Stimulated activated CD8-positive, alpha-beta memory T cell treated with anti-CD3 and anti-CD28 coated beads, Interleukin-12 subunit alpha, Interleukin-12 subunit beta, amount 100 ng/mL, for 1 hour (primary cell): ENCODE data around the gene B3GAT3.
"Not testable (repeated sequence)": the region's sequence is repeated elsewhere in the genome, so short reads cannot be mapped to it uniquely, and the experiment has no call there.

Experiments
- DNase-seq: peaks from one replicate; pipeline ENCODE4 v3.0.0-alpha.2; 2020; ENCODE audit warnings: low read depth

Gene B3GAT3

DNA sequence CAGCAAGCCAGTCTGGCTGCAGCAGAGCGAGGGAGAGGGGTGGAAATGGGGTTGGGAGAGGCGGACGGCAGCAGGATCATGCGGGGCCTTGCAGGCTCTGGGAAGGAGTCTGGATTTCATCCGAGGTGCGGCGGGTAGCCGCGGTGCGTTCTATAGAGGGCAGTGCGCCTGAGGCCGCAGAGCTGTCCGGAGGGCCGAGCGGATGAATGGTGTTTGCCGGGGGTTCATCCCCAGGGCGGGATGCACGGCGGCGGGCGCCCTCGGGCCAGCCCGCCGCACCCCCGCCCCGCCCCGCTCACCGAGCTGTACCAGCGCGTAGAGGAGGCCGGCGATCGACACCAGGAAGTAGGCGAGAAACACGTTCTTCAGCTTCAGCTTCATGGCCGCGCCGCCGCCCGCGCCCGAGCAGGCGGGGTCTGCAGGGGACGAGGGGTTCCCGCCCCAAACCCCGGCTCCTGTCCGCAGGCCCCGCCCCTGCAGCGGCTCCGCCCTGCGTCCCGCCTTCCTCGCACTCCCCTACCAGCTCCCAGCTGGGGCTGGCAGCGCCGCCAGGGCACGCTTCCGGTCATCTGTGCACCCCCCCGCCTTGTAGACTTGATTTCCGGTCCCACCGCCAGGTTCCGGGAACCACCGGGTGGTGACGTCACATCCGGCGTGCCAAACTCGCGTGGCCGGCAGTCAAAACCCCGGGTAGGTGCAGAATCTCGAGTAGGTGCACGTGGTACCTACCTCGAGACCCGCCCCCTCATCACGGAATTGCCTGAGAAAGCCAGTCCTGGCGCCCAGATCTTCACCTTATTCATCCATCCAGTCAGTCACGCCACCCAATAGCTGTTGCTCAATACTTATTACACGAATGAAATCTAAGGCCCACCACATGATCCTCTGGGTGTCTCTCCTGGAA lies at the start of gene B3GAT3:
Gene B3GAT3, minus strand, starts transcription at position 420 of the 904 bp plus-strand sequence. Its CDS starts 39 bp downstream, at position 381.
- DNase-seq = peak; percentile 94

DNA sequence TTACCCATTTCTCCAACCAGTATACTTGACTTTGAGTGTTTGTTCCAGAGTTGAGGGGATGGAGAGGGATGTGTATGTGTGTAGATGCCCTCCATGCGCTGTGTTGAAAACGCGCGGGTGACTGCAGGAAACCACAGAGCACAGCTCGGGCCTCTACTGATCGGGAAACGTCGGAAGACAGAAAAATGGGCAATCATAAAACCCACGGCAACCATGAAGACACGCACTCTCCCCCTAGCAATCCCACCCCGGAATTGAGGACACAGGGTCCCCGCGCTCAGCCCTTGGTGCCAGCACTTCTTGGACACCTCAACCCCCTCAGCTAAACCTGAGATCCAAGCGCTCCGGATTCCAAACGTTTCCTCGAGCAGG lies 49.4 kb upstream of the B3GAT3 start:
- DNase-seq = no peak

DNA sequence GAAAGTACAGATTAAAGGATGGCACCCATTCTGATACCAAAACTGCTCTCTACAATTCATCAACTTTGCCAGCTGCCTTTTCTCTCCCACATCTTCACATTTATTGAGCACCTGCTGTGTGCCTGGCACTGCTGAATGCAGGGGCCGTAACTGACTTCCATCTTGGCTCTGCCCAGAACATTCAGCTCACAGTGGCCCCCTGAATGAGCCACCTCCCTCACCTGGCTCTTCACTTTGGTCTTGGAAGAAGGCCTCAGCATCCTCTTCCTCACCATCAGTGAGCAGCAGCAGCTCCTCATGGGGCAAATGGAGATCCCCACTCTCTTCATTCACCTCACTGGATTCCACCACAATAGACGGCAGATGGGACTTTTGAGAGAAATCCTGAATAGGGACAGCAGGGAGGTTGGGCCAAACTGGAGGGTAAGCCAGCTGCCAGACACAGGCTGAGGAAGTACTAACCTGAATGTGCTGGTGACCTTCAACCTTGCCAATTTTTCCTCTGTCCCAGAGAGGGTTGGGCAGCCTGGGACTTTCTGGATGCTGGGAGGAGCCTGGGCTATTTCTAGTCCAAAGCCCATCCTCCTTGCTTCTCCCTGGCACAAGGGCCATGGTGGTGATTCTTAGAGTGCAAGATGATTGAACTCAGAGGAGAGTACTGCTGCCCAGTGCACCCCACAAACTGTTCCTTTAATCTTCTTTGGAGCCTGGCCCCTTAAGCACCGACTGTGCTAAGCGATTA lies 47.8 kb upstream of the B3GAT3 start:
- DNase-seq = no peak

DNA sequence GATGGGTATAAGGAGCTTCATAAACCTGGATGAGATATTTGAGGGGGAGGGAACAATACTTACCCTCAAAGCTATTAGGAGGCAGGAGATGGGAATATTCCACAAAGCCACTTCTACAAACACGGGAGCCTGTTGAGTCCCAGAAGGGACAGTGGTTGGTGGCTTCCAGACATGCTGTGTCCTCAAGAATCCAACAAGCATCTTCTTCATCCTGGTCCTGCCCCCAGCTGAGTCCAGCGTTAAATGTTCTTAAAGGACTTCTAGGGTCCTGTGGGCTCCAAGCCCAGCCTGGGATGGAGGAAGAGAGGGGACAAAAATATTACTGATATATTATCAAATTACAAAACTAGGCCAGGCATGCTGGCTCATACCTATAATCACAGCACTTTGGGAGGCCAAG lies 45.7 kb upstream of the B3GAT3 start:
- DNase-seq = no peak

DNA sequence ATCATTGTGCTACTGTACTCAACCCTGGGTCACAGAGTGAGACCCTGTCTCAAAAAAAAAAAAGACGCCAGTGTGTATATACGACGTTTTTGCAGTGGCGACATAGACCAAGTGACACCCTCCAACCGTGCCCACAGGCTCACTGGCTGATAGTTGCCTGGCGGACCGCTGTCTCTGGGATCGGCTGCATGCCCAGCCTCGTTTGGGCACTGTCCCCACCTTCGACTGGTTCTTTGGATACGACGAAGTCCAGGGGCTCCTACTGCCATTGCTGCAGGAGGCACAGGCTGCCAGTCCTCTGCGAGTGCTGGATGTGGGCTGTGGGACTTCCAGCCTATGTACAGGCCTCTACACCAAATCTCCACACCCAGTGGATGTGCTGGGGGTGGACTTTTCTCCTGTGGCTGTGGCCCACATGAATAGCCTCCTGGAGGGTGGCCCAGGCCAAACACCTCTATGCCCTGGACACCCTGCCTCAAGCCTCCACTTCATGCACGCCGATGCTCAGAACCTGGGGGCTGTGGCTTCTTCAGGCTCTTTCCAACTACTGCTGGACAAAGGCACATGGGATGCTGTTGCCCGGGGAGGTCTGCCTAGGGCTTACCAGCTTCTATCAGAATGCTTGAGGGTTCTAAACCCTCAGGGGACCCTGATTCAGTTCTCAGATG lies 44.6 kb upstream of the B3GAT3 start:
- no peak for DNase-seq

DNA sequence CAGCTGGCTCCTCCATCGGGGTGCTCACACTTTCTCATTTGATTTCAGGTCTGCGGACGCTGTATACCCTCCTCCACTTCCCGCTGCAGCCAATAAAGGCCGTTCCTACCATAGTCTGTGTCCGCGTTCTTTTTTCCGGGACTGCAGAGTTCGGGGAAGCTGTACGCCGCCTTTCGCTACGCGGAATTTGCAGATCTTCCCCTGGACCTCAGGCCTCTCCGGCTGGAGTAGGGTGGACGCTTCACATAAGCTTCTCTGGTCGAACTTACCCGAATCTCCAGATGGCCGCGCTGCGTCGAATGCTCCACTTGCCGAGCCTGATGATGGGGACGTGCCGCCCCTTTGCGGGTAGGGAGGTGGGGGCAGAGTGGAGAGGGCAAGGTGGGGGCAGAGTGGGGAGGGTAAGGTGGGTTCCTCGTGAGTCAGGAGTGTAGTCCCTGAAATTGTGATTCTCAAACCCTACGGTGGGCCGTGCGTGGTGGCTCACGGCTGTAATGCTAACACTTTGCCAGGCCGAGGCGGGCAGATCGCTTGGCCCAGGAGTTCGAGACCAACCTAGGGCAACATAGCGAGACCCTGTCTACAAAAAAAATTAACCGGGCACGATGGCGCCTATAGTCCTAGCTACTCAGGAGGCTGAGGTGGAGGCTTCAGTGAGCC lies 43.9 kb upstream of the B3GAT3 start:
- DNase-seq = peak; percentile 49

DNA sequence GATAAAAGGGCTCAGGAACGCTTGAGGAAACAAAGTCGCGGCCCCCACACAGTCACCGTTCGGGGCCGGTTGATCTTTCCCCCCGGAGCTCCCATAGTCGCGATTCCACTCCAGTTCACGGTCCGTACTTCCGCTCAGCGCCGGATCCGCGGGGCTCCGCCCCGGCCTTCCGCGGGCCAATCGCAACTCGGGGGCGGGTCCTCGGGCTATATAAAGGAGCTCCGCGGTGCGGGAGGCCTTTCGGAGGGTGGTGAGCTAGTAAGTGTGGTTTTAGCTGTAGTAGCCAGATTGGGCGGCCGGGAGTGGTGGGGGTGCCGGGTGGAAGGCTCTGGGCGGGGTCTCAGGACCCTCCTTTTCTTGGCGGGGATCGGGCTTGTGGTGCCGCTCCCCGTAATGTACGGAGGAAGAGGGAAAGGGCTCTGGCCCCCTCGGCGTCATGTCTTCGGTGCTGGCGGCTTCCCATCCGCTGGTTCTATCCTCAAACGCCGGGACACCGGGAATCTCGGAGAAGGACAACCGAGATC lies 43.4 kb upstream of the B3GAT3 start, which contains the start of the genes C11orf98 and CSKMT:
Gene C11orf98, minus strand, starts transcription at position 136 of the 524 bp plus-strand sequence. Its CDS starts 41 bp downstream, at position 95.
Gene CSKMT, plus strand, starts transcription at position 238 of the 524 bp plus-strand sequence. CDS start 568 bp downstream, outside the sequence.
- DNase-seq = peak; percentile 95

DNA sequence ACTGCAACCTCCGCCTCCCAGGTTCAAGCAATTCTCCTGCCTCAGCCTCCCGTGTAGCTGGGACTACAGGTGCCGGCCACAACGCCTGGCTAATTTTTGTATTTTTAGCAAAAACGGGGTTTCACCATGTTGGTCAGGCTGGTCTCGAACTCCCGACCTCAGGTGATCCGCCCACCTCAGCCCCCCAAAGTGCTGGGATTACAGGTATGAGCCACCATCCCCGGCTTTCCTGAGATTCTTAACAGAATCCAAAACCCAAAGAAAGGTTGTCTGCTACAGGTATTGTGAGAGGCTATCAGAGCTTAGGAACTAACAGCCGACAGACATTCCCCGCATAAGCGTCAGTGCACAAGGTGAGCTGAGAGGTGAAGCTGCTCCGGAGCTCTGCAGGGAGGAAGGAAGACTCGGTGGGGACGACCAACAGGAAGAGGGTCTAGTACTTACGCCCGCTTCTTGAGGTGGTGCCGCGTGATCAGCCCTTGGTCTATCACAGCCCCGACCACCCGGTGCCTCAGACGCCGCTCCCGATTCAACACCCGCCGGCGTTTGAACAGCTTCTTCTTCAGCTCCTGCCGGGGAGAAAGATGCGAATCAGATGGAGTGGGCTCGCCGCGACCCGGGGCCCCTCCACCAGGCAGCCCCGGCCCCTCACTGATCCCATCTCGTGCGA lies 42.8 kb upstream of the B3GAT3 start:
- peak; percentile 25 for DNase-seq

DNA sequence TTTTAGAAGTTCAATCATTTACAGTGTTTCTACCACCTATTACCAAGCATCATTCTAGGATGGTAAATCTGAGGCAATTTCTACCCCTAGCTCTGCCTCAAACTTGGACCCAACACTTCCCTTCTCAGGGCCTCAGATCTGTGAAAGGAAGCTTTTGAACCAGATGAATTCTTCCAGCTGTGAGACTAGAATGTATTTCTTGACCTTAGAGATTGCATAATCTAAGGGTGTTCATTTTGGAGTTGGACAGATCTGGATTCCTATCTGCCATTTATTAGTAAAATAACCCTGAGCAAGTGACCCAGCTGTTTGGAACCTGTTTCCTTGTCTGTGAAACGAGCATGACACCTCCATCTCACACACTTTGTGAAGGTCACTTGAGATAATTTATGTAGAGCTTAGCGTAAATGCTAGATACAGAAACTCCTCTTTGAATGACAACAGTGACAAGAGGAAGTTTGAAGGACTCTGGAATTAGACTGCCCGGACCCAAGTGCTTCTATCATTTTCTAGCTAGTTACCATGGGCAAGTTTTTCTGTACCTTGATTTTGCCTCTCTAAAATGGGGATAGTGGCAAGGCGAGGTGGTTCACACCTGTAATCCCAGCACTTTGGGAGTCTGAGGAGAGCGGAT lies 35.1 kb upstream of the B3GAT3 start:
- no peak for DNase-seq

DNA sequence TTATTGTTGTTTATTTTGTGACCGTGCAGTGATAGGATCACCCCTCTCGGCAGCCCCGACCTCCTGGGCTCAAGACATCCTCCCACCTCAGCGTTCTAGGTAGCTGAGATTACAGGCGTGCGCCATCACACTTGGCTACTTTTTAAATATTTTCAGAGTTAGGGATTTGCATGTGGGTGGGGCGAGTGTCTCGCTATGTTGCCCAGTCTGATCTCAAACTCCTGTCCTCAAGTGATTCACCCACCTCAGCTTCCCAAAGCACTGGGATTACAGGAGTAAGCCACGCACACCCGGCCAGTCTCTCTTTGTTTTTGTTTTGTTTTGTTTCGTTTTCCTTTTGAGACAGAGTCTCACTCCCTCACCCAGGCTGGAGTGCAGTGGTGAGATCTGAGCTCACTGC lies 32.5 kb upstream of the B3GAT3 start:
- no peak for DNase-seq

DNA sequence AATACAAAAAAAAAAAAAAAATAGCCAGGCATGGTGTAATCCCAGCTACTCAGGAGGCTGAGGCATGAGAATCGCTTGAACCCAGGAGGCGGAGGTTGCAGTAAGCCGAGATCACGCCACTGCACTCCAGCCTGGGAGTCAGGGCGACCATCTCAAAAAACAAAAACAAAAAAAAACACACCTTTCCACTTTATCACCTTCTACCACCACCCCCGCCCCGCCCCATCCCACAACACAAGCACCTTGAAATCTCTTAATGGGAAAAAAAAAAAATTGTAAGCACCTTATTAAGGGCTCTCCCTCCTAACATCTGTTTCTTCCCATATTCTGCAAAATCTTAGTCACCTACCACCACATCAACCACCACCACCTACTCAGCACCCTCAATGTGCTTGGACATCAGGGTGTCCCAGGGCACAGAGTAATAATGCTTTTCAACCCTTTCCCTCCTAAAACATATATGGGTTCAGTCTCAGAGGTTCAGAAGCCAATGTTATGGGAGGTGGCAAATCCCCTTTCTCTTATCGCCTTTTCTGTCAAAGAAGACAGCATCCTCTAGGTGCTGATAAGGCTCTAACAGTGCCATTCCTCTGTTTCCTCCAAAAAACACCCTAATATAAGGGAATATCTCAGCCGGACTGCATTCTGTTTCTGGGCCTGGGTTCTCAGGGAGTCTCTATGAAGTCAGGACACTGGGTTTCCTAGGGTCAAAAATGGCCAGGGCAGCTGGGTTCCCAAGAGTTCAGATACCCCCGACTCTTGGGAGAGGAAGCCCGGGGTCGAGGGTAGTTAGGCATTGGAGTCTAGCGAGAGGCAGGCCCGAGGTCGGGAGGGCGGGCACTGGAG lies 30.6 kb upstream of the B3GAT3 start:
- no peak for DNase-seq

DNA sequence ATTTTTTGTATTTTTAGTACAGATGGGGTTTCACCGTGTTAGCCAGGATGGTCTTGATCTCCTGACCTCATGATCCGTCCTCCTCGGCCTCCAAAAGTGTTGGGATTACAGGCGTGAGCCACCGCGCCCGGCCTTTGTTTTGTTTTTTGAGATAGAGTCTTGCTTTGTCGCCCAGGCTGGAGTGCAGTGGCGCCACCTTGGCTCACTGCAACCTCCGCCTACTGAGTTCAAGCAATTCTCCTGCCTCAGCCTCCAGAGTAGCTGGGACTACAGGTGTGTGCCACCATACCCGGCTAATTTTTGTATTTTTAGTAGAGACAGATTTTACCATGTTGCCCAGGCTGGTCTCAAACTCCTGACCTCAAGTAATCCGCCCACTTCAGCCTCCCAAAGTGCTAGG lies 28.5 kb upstream of the B3GAT3 start:
- not testable (repeated sequence) for DNase-seq

DNA sequence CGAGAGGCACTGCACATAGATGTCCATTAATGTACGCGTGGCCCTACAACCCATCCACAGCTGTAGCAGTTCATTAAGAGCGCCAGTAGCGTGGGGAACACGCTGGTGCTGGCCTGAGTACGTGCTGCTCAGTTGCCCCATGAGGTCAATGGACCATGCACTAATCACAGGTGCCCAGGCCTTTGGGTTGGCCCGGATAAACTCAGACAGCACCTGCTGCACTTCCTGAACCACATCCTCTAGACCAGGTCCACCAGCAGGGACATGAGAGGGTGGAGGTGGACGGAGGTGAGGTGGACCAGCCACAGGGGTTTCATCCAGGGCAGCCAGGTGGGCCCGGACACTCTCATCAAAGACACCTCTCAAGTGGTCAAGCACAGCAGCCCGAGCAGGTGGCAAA lies 27.7 kb upstream of the B3GAT3 start:
- DNase-seq = no peak

DNA sequence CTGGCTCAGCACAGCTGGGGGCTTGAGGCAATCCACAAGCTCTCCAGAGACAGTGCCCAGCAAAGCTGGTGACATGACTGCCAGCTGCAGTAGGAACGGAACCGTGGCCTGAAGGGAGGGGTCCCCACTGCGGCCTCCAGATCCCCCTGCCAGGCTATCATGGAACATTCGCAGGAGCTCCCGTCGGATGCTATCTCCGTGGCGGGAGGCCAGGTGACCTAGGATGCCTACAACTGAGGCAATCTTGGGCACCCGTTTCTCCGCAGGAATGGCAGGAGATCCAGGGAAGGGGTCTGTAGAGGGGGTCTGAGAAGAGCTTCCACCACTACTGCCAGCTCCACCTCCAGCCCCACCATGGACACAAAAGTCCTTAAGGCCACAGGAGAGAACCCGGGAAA lies 27.2 kb upstream of the B3GAT3 start:
- DNase-seq = no peak

DNA sequence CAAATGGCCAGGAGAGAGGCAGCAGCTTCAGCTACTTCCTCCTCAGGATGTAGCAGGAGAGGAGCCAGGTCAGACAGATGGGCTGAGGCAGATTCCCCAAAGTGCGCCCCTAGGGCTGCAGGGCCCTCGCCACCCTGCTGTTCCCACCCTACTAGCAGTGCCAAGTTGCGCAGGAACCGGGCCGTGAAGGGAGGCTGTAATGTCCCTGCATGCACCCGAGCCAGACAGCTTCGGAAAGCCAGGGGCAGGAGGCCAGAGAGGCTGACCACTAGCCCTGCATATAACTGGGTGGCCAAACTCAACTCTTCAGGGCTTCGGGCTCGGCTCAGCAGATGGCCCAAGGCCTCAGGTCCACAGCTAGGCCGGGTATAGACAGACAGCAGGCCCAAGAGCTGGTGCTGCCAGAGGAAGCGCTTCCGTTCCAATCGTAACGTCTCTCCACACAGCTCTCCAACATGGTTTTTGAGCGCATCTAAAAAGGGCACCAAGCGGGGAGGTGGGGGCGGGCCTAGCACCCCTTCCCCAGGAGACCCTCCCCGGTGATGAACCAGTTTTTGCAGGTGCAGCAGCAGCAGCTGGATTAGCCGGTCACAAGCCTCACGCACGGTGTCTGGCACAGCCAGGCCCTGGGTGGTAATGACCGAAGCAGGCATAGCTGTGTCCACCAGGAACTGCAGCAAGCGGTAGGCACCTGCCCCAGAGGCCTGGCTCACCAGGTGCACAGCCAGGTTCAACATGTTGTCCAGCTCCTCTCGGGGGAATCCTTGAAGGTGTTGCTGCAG lies 26.6 kb upstream of the B3GAT3 start:
- no peak for DNase-seq

DNA sequence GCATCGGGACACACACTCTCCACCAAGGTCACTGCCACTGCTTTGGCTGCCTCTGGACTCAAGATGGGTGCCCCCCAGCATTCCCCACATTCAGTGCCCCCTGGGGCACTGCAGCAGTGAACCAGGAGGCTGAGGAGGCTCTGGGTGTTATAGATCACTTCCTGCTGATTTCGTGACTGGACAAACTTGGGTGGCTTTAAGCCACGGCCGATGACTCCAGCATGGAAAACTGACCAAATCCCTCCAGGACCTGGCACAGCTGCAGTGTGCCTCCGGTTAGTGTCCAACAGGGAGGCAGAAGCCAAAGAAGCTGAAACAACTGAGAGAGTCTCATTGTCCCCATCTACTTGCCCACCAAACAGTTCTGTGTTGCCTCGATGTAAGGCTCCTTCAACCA lies 25.8 kb upstream of the B3GAT3 start:
- DNase-seq = no peak

DNA sequence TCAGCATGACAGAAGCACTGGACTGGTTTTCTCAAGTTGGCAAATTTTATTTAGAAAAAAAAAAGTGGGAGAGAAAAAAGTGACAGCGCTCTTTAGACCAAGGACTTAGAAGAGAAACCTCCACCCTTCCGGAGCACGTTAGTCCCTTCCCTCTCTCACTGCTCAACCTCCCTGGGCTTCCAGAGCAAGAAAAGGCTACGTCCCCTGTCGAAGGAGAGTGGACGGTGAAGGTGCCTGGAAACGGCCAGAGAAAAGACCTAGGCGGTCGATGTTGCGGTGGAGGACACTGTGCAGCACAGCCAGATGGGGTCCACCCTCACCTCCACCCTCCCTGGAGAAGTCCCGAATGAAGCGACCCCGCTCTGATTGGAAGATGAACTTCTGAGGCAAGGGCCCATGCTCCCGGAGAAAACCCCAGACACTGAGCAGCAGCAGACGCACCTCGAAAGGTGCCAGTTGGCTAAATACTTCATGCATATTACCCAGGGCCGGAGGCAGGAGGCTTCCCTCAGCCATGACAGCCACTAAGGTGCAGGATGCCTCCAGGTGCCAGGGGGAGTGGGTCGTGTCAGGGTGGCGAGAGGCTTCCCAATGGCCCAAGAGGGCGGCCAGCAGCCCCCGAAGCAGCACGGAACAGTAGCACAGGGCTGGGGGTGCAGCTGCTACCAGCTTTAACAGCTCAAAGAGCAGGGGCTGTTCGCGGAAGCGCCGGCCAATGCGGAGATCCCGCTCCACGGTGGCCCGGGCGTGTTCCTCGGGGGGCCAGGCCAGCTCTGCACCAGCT lies 25.2 kb upstream of the B3GAT3 start:
- DNase-seq = no peak
